GM21360 (cell line): ENCODE data around the gene EXOC3L1.

ENCODE experiments used
- ATAC-seq: cut with Tn5 transposase; IDR thresholded peaks from one replicate; pipeline ENCODE4 v1.9.1; 2021; ENCODE audit warnings: mild to moderate bottlenecking, moderate library complexity; ENCODE audit not compliant: unreplicated experiment

The EXOC3L1 gene

DNA sequence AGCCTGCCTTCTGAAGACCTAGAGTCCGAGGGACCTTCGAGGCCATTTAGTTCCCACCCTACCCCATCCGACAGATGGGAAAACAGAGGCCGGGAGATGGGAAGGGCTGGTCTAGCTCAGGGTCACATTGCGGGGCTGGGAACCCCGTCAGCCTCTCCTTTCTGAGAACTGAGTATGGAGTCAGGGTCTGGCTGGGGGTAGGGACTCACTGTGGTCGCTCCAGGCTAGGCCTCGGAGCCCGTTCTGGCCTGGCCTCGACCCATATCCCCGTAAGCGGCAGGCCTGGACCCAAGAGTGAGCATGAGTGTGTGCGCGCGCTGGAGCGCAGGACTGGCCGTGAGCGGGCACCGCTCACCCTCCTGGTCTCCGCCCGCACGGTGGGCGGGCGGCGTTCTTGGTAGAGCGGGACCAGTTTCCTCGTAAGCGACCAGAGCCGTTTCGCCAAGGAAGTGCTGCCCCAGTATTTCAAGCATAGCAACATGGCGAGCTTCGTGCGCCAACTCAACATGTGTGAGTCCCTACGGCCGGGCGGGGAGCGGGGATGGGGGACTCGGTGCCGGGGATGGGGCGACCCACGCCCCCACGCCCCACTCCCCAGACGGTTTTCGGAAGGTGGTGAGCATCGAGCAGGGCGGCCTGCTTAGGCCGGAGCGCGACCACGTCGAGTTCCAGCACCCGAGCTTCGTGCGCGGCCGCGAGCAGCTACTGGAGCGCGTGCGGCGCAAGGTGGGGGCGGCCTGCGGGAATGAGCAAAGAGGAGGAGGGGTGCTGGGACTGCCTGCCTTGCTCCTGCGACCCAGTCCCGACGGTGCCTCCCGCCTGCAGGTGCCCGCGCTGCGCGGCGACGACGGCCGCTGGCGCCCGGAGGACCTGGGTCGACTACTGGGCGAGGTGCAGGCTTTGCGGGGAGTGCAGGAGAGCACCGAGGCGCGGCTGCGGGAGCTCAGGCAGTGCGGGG lies 24.5 kb downstream of the EXOC3L1 start:
- no peak for ATAC-seq

DNA sequence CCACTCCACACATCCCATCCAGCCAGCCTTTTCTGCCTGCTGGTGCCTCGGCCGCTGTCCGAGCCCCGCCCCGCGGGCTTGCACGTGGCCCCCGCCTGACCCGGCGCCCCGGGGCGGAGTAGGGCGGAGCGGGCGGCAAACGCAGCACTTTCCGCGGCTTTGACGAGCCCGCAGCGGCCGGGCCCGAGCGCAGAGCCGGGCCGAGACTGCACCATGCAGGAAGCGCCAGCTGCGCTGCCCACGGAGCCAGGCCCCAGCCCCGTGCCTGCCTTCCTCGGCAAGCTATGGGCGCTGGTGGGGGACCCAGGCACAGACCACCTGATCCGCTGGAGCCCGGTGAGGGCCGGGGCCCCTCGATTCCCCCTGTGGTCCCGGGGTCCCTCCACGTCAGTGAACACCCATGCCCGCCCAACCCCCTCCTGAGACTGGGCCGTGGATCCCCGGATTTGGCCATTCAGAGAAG lies 25.3 kb downstream of the EXOC3L1 start, which contains the start of gene HSF4:
HSF4 (plus strand) TSS at position 147 of the 463 bp plus-strand sequence; CDS start at position 214, 67 bp downstream.
- ATAC-seq, result no peak

DNA sequence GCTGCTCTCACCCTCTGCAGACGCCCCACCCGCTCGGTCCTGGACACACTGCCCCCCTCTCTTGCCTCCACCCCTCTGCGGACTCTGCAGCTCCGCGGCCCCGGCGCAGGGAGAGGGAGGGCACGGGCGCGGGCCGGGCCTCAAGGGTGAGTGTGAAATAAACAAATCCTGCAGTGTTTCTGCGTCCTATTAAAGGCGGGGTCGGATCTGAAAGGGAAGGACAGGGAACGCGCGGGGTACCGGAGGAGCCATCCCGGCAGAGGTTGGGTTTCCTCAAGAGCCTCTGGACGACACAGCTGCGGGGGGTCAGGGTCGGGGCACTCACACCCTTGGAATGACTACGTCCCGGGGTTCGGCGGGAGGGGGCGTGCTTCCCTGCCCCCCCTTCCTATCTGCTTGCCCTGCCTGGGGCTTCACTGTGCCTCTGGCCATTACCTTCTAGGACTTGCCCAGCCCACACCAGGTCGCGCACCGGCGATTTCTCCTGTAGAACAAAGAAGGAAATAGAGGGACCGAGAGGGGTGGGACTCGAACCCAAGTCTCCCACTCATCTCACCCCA lies 25.9 kb downstream of the EXOC3L1 start:
- ATAC-seq, result no peak

DNA sequence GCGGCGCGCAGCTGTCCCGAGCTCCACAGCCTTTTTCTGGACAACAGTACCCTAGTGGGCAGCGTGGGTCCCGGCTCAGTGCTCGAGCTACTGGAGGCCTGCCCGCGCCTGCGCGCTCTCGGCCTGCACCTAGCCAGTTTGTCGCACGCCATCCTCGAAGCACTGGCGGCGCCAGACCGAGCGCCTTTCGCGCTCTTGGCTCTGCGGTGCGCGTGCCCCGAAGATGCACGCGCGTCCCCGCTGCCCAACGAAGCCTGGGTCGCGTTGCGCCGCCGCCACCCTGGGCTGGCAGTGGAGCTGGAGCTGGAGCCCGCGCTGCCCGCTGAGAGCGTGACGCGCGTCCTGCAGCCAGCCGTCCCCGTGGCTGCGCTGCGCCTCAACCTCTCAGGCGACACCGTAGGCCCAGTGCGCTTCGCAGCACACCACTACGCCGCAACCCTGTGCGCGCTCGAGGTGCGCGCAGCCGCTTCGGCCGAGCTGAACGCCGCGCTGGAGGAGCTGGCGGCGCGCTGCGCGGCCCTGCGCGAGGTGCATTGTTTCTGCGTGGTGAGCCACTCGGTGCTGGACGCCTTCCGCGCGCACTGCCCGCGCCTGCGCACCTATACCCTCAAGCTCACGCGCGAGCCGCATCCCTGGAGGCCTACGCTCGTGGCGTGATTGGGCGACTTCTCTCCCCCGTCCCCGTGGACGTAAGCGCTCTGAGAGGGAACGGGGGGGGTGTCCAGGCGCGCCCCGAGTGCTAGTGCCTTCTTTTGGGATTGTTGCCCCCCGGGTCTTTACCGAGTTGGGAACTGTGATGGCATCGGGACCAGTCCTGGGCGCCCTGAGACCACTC lies 26.6 kb downstream of the EXOC3L1 start:
- no peak for ATAC-seq

DNA sequence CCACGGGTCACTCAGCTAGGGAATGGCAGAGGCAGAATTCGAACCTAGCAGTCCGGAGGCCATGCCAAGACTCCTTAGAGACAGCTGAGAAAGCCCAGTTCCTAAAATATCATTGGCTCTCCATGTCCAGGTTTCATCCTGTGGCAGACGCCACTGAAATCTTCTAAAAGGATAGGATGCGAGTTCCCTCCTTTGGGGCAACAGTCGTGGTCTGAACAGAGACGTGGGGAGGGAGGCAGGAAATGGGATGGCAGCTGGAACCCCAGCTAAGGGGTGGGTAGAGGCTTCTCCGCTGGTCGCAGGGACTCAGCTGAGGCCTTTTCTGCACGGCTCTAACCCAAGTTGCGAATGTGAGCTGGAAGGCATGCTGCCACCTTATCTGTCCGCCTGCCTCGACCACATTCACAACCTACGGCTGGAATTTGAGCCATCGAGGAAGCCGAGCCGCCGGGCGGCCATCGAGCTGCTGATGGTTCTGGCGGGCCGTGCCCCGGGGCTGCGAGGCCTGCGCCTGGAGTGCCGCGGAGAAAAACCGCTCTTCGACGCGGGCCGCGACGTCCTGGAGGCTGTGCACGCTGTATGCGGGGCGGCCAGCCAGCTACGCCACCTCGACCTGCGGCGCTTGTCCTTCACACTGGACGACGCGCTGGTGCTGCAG lies 27.3 kb downstream of the EXOC3L1 start:
- no peak for ATAC-seq

DNA sequence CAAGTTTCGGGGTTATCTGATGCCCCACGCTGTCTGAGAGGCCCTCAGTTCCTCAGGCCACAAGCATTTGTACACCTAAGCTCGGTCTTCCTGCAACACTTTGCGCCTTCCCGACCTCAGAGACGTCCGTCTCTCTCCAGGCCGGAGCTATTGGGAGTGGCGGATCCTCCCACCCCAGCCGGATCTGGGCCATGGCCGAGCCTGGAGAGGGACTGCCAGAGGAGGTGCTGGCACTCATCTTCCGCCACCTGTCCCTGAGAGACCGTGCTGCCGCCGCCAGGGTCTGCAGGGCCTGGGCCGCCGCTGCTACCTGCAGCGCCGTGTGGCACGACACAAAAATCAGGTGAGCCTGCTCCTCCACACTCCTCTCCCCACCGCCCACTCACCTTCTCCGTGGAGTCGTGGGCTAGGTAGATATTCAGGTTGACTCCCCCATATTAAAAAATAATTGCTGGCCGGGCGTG lies 28.3 kb downstream of the EXOC3L1 start:
- ATAC-seq, result no peak

DNA sequence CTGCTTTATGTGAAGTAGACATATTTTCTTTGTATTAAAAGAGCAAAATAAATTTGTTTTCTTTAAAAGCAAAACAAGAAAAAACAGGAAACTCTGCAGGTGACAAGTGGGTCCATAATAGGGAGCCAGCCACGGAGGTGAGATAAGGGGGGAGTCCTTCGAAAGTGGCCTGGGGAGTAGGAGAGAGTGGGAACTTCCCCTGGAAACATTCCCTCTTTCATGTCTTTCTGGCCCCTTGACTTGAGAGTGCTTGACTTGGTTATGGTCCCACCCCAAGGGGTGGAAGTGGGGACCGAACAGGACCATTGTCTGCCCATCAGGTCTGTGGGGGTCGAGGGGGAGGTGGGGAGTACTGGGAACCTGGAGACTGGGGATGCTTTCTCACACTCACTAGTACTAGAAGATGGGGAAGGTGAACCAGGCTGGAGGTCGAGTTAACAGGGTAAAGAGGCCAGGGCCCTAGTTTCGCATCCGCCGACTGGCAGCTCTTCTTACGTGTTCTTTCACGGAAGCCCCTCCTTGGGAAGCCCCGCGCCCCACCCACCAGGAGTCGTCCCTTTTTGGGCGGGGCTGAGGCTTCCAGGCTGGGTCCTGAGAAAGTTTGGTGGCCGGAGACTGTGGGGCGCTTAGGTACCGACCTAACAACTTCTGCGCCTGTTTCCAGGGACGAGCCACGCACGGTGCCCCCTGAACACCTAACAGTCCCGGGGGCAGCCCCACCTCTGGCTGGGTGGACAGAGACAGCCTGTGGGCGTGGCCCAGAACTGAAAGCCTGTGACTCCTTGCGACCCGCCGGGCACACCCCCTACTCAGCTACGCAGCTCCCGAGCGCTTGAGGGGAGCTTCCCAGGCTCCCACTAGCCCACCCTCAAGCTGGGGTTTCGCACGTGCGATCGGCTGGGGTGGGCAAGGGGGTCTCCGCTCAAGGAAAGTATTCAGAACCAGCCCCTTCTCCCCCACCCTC lies 31.0 kb downstream of the EXOC3L1 start:
- ATAC-seq, result peak; percentile 31

DNA sequence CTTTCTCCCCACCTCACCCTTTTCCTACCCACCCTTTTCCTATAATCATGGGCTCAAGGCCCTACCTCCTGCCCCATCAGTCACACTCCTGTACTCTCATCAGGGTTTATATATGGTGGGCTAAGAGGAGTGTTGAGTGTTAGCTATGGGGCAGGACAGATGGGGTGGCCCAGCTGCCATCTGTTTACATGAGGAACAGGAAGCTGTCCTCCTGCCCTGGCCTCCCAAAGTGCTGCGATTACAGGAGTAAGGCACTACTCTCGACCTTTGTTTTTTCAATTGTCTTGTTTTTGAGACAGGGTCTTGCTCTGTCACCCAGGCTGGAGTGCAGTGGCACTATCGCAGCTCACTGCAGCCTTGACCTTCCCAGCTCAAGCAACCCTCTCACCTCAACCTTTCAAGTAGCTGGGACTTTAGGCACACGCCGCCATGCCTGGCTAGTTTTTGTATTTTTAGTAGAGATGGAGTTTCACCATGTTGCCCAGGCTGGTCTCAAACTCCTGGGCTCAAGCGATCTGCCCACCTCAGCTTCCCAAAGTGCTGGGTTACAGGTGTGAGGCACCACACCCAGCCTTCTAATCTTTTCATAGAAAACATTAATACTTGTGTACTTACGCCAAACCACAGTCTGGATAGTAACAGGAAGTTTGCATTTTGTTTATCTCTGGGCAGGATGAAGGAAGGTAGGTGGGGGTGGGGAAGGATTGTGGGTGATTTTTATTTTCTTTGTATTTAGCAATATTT lies 31.9 kb downstream of the EXOC3L1 start:
- ATAC-seq, result no peak

DNA sequence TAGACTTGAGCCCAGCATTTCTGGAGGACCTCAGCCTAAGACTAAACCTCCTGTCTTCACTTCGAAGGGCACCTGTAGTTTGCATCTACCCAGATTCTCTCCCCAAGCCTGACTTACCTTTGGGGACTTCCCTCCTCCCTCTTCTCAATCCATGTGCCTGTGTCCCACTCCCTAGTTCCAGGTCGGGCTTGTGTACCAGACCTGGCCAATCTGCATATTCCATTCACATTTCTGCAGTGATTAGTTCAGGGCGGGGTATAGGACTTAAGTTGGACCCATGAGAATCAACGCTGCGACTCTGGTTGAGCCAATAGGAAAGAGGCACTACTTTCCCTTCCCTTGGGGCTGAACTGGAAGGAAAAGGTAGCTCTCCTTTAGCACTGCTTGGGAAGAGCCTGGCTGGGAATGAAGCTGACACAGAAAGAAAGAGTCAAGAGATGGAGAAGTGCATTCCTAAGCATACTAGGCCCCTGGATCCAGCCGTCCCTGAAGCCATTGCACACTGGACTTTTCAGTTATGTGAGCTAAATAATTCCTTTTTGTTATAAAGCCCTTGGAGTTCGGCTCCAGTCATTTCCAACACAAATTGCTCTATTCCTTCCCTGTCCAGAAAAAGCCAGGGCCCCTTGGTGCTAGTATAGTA lies 32.7 kb downstream of the EXOC3L1 start:
- ATAC-seq, result no peak

DNA sequence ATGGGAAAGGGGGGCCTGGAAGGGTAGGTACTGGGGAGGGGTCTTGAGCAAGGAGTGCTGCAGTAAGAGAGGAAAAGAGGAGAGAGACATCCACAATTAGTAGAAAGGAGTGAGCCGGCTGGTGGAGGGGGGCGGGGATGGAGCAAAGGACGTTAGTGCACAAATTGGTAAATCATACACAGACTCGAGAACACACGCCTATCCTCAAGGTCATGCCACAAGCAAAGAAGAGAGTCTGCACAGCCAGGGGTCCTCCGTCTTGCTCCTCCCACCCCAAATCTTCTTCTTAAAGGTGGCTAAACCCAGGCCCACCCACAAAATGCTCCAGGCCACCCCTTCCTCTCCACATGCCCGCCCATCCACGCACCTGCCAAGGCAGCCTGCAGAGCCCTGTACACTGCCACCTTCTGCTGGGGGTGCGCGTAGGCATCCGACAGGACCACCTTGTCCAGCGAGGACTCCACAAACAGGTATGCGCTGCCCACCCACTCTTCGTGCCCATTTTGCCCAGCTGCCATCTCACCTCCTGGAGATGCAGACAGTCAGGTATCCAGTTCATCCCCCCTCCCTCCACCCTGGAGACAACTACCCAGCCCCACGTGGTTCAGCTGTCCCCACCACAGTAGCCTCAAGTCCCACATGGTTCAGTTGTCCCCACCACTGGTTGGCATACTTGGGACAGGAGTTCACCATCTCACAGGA lies 33.6 kb downstream of the EXOC3L1 start:
- no peak for ATAC-seq

DNA sequence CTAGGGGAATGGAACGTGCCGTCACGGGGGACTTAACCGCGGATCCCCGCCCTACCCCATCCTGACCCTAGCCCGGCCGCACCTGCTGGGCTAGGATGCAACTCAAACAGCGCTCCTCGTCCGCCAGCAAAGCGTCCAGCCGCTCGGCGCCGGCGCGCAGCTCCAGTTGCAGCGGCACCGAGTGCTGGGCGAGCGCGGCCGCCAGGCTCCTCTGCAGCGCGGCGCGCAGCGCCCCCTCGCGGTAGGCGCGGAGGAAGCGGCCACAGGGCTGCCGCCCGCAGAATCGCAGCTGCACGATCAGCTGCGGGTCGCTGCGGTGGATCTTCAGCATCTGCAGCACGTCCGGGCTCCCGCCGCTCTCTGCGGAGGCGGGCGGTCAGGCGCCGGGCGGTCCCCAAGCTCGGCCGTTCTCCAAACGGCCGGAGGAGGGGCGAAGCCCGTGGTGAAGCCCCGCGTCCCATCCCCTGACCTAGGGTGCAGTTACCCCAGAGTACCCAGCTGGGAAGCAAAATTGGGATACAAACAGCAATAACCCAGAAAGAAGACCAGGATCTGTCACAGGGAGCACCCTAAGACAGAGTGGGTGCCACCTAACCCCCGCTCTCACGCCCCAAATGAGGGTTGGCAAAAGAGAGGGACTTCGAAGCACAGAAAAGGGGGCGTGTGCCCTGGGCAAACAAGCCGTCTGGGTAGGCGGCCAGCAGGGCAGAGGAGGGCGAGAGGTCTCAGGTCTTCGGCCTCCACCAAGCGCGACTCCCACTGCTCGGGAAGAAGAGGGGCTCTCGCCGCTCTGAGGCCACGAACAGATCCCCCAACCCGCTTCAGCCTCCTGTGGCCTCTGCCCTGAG lies 34.4 kb downstream of the EXOC3L1 start:
- ATAC-seq, result no peak

DNA sequence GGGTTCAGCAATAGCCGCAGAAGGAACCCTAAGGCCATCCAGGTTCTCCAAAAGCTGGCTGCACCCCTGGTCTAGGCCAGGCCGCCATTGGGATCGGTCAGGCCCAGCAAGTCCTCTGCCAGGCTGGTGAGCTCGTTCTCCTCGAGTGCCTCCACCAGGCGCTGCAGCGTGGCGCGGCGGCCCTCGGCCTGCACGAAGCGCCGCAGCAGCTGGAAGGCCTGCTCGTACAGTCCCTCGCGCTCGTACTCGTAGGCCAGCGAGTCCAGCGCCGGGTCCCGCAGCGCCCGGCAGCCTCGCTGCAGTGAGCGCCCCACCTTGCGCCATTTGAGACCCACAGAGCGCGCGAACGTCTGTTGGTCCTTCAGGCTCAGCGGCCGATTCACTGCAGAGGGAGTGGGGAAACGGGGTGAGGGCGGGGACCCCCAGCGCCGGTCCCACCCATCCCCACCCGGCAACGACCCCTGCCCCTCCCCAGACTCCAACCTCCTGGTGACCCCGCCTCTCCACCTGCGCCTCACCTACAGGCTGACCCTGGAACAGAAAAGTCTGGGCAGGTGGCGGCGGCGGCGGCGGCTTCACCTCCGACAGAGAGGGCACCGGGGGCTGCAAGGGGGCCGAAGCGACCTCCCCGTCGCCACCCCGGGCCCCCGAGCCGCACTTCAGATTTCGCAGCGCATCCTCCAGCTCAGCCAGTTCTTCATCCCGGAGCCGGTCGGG lies 35.2 kb downstream of the EXOC3L1 start:
- ATAC-seq, result no peak

DNA sequence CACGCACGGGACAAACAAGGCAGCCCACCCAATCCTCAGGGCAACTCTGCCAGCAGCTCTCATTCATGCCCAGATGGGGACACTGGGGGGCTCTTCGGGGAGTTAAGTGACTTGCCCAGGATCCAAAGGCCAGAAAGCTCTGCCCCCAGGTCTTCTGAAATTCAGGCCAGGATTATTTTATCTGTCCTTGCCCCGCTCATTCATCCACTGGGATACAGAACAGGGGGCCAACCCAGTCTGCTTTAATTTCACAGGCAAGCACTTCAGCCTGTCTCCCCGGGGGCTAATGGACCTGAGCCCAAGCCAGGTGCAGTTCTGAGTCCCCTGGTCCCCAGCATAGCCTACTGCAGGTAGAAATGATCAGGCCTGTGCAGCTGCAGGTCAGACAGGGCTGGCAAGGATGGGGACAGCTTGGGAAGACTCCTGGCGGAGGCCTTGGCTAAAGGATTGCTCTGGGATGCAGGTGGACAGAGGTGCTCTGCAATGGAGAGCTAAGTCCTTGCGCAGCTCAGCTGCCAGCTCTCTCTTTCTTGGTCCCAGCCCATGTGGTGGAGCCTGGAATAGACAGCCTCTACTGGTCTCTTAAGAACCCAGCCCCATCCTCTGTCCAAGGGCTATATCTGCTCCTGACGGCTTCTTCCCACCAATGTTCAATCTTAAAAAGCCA lies 38.4 kb downstream of the EXOC3L1 start:
- ATAC-seq, result no peak

DNA sequence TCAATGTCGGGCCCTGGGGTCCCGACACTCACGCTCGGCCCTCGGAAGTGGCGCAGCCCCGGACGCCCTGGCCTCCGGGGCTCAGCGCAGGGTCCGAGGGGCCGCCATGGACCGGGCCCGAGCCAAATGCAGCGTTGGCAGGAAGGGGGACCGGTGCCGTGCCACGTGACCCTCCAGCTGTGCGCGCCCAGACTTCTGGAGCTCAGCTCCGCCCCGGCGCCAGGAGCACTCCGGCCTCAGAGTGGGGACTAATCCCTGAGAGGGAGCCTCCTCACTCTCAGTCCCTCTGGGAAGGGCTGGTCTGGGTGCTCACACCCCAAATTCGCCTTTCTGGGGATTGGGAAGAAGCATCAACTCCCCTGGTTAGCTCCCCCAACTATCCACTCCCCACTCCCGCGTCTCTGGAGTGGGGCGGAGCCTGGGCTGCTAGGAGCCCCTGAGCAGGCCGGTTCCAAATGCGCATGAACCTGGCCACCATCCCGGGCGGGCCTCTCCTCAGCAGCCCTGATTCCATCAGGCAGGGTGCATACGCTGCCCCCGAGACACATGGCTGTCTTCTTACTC lies 39.0 kb downstream of the EXOC3L1 start, which contains the start of gene B3GNT9:
B3GNT9 (minus strand) TSS at position 166 of the 564 bp plus-strand sequence. CDS start 513 bp downstream, outside the sequence.
- ATAC-seq, result peak; percentile 50
